IPS-18c (cell line): ENCODE measurements around the gene LGALSL.

Source experiments
- H3K4me3 ChIP-seq: 2 replicates; pipeline ENCODE4 v1.7.0; 2013; ENCODE audit warnings: low read depth, mild to moderate bottlenecking, low read length, moderate library complexity; ENCODE audit not compliant: insufficient read depth
- H3K9me3 ChIP-seq: one replicate; pipeline ENCODE4 v1.6.1; 2013; ENCODE audit warnings: mild to moderate bottlenecking, low read length, moderate library complexity; ENCODE audit not compliant: control insufficient read depth, insufficient read depth

LGALSL gene

GRCh38 chr2:64462171-64462570 is 8.2 kb downstream of the LGALSL start:
- H3K9me3 ChIP-seq: no peaks in the 10 kb centered on the region
- H3K4me3 ChIP-seq: no peak overlapping the region

GRCh38 chr2:64462940-64463700 is 9.2 kb downstream of the LGALSL start:
- Histone ChIP-seq H3K4me3 (no peak overlapping the region), H3K9me3 (no peaks in the 10 kb centered on the region)

- Histone ChIP-seq H3K4me3 (no peak overlapping the region), H3K9me3 (no peaks in the 10 kb centered on the region)
Observed at GRCh38 chr2:64463781-64464180, 9.8 kb downstream of the LGALSL start.

GRCh38 chr2:64466478-64467085 is 12.6 kb downstream of the LGALSL start:
- Histone ChIP-seq H3K9me3 (no peaks in the 10 kb centered on the region), H3K4me3 (no peak overlapping the region)

GRCh38 chr2:64467096-64467843 is 13.3 kb downstream of the LGALSL start:
- H3K4me3 ChIP-seq: no peak overlapping the region
- no peaks in the 10 kb centered on the region for H3K9me3 ChIP-seq

- Histone ChIP-seq H3K4me3 (no peak overlapping the region), H3K9me3 (no peaks in the 10 kb centered on the region)
Observed at GRCh38 chr2:64469261-64469660, 15.3 kb downstream of the LGALSL start.

- H3K4me3 ChIP-seq: no peak overlapping the region
Observed at GRCh38 chr2:64470071-64470470, 16.1 kb downstream of the LGALSL start.

GRCh38 chr2:64470766-64471295 is 16.9 kb downstream of the LGALSL start:
- H3K9me3 ChIP-seq: no peaks in the 10 kb centered on the region
- no peak overlapping the region for H3K4me3 ChIP-seq

More at GRCh38 chr2:64470071-64470470, 16.1 kb downstream of the LGALSL start:
- H3K9me3 ChIP-seq: no peaks in the 10 kb centered on the region

GRCh38 chr2:64471600-64471999 is 17.6 kb downstream of the LGALSL start:
- Histone ChIP-seq H3K9me3 (no peaks in the 10 kb centered on the region), H3K4me3 (no peak overlapping the region)

GRCh38 chr2:64472881-64473280 is 18.9 kb downstream of the LGALSL start:
- Histone ChIP-seq H3K9me3 (no peaks in the 10 kb centered on the region), H3K4me3 (no peak overlapping the region)

GRCh38 chr2:64474121-64474571 is 20.2 kb downstream of the LGALSL start:
- H3K9me3 ChIP-seq: no peaks in the 10 kb centered on the region
- no peak overlapping the region for H3K4me3 ChIP-seq

- Histone ChIP-seq H3K9me3 (no peaks in the 10 kb centered on the region), H3K4me3 (no peak overlapping the region)
Observed at GRCh38 chr2:64474636-64475035, 20.7 kb downstream of the LGALSL start.

GRCh38 chr2:64477037-64477436 is 23.1 kb downstream of the LGALSL start:
- Histone ChIP-seq H3K9me3 (no peaks in the 10 kb centered on the region), H3K4me3 (no peak overlapping the region)

GRCh38 chr2:64477979-64478378 is 24.0 kb downstream of the LGALSL start:
- Histone ChIP-seq H3K9me3 (no peaks in the 10 kb centered on the region), H3K4me3 (no peak overlapping the region)

- H3K9me3 ChIP-seq: peaks cover 1% of the 10 kb centered on the region
- no peak overlapping the region for H3K4me3 ChIP-seq
Observed at GRCh38 chr2:64478502-64479230, 24.7 kb downstream of the LGALSL start.

GRCh38 chr2:64479259-64480117 is 25.5 kb downstream of the LGALSL start:
- Histone ChIP-seq H3K9me3 (peaks cover 3% of the 10 kb centered on the region), H3K4me3 (no peak overlapping the region)
